ENCODE data around the gene KCNQ2.

Gene KCNQ2

GRCh38 chr20:63502671-63503172 lies 30.3 kb upstream of the KCNQ2 start:
- no peak for DNase-seq

- DNase-seq, result no peak
Measured at GRCh38 chr20:63501818-63502670, 29.6 kb upstream of the KCNQ2 start.

GRCh38 chr20:63500902-63501817 lies 28.7 kb upstream of the KCNQ2 start:
- DNase-seq, result no peak

DNA sequence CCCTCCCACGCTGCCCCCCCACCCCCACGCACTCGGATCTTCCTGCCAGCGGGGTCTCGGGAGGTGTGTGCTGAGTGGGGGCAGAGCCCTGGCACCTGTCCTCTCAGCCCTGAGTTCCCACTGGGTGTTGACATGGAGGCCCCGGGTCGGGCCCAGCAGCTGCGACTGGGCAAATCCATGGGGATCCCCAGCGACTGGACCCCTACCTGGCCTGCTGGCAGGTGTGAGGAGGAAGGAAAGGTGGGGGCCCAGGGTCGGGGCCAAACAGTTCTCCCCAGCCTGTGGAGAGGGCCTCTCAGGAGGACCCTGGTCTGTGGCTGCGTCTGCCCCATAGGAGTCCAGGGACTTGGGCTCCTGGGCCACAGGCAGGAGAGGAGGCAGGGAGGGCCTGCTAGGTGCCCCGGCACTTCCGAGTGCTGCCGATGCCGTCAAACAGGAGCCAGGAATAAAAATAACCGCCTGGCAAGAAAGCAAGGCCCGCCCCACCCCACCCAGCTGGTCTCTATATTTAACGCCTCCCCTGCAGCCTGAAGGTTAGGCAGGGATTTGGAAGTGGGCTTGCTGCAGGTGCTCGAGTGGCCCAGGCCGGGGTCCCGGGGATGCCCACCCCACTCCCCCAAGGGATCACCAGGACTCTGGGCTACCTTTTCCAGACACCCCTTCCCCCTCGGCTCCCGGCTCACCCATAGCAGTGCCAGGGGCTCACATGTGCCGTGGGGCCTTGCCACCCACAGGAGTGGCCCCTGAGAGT lies 27.9 kb upstream of the KCNQ2 start:
- DNase-seq, result no peak

DNA sequence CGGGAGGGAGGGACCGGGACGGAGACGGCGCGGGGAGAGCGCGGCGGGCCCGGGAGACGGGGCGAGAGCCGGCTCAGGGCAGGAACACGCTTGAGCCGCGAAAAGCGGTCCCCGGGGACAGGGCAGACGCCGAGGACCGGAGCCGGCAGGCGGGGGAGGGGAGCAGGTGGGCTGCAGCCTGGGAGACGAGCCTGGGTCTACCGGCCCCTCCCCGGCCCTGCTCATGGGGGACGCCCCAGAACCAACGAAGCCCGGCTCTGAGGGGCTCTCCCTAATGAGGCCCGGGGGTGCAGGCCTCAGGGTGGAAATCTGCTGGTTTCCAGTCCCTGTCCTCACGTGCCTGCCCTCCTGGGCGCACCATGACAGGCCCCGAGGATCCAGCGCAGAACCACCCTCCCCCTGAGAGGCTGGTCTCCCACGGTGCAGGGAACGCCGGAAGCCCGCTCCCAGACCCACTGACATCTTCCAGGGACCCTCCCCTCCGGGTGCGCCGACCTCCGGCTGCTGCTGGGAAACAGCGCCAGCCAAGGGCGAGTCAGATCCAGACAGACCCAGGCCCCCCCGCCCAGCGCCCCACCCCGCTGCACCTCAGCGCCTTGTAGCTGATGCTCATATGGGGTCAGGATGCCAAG lies 27.0 kb upstream of the KCNQ2 start:
- no peak for DNase-seq

DNA sequence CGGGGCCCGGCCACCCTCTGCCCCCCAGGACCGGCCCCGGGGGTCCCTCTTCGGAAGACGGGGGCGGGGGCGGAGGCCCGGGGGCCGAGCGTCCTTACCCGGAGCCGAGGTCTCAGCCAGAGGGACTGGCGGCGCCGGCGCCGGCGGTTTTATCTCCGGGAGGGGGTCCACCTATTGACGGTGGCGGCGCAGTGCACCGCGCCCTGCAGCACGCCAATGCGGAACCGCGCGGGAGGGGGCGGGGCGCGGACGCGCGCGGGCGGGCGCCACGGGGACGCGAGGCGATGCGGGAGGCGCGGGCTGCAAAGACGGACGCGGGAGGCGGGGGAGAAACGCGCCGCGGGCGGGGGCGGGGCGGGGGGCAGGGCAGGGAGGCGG lies 26.5 kb upstream of the KCNQ2 start, which contains the start of gene EEF1A2:
Gene EEF1A2, minus strand, starts transcription at position 124 of the 378 bp plus-strand sequence. CDS start 1,320 bp downstream, outside the sequence.
- no peak for DNase-seq

- no peak for DNase-seq
Measured at GRCh38 chr20:63497946-63498935, 25.8 kb upstream of the KCNQ2 start.

- no peak for DNase-seq
Measured at GRCh38 chr20:63497138-63497945, 24.9 kb upstream of the KCNQ2 start.

GRCh38 chr20:63496596-63497120 lies 24.2 kb upstream of the KCNQ2 start:
- DNase-seq, result peak; percentile 45

DNA sequence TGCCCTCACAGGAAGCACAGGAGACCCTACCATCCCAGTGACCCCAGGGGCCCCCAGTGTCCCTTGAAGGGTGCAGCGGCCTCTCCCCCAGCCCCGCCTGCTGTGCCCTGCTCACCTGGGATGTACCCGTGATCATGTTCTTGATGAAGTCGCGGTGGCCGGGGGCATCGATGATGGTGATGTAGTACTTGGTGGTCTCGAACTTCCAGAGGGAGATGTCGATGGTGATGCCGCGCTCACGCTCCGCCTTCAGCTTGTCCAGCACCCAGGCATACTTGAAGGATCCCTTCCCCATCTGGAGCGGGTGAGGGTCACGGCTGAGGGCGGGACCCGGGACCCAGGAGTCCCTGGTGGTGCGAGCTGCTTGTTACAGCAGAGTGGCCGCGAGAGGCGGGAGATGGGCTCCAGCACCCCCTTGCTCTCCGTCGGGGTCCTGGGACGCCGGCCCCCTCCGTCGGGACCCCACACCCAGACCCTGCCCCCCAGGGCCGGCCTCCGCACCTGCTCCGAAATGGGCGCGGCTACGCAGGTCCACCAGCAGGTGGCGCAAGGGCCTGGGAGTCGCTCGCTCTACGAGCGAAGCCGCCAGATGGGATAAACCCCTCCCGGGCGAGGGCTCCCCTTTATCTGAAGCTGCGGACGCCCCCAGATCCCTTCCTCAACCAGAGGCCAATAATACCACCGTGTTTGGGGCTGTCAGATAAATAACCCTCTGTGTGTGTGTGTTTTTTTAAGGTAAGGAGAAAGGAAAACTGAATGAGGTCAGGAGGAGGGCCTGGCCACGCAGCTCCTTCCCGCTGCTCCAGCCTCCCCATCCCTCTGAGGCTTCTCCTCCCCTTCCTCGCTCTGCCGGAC lies 23.5 kb upstream of the KCNQ2 start:
- DNase-seq, result peak; percentile 78

- no peak for DNase-seq
Measured at GRCh38 chr20:63495167-63495720, 22.8 kb upstream of the KCNQ2 start.

GRCh38 chr20:63494420-63495166 lies 22.1 kb upstream of the KCNQ2 start:
- no peak for DNase-seq

DNA sequence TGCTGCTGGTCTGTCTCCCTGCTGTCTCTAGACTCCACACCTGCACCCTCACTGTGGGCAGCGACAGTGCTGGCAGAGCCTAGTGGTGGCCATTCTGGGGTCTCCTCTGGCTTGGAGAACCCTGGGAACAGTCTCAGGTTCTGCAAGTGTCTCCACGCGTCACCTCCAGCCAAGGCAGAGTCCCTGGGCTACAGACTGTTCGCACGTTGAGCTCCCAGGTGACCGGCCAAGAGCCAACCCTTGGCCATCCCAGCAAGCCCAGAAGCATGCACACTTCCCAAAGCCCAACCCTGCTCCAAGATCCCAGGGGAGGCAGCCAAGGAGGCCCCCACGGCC lies 21.6 kb upstream of the KCNQ2 start:
- no peak for DNase-seq

- no peak for DNase-seq
Measured at GRCh38 chr20:63493563-63494020, 21.1 kb upstream of the KCNQ2 start.

DNA sequence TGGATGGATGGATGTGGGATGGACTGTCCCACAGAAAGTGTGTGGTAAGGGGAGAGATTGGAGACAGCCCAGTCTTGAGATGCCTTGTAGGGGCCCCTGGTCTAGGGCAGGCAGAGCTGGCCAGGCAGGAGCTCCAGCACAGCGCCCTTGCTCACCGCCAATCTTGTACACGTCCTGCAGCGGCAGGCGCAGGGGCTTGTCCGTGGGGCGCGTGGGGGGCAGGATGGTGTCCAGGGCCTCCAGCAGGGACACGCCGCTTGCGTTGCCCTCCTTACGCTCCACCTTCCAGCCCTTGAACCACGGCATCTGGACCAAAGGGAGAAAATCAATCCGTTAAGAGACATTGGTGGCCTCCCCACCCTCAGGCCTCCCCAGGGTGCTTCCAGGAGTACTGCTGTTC lies 20.5 kb upstream of the KCNQ2 start:
- DNase-seq, result no peak

DNA sequence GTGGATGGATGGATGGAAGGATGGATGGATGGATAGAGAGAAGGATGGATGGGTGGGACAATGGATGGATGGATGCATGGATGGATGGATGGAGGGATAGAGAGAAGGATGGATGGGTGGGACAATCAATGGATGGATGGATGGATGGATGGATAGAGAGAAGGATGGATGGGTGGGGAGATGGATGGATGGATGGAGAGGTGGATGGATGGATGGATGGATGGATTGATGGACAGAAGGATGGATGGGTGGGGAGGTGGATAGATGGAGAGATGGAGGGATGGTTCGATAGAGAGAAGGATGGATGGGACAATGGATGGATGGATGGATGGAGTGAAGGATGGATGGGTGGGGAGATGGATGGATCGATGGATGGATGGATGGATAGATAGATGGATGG lies 20.1 kb upstream of the KCNQ2 start:
- DNase-seq, result no peak

- no peak for DNase-seq
Measured at GRCh38 chr20:63491635-63492230, 19.3 kb upstream of the KCNQ2 start.
